Adrenal gland (tissue), 5 donors: ENCODE results near the gene ERC1.

Experiments used
- POLR2A ChIP-seq, 2 donors: fragments of 450-650 bp; IDR thresholded peaks; one replicate each; pipeline ENCODE4 v1.6.1; 2017; ENCODE audit warnings: antibody characterized with exemption in 2 of 2, mild to moderate bottlenecking in 2 of 2, moderate library complexity in 1 of 2
- TF ChIP-seq, protein P1 (sequence below), 6 experiments: fragments of 450-650 bp in 4 of 6; fragments of 200-600 bp in 2 of 6; sonication (generic) in 1 of 6; IDR thresholded peaks; 1 replicate in 5 of 6; 2 replicates in 1 of 6; pipeline versions ENCODE4 v1.5.1 to v1.8.0; 2016 to 2021; ENCODE audit warnings: antibody characterized with exemption in 6 of 6, mild to moderate bottlenecking in 2 of 6, moderate library complexity in 1 of 6
- donor health status: DM: no; HTN: no; CAD: no.

- TF ChIP-seq, protein P1, sequence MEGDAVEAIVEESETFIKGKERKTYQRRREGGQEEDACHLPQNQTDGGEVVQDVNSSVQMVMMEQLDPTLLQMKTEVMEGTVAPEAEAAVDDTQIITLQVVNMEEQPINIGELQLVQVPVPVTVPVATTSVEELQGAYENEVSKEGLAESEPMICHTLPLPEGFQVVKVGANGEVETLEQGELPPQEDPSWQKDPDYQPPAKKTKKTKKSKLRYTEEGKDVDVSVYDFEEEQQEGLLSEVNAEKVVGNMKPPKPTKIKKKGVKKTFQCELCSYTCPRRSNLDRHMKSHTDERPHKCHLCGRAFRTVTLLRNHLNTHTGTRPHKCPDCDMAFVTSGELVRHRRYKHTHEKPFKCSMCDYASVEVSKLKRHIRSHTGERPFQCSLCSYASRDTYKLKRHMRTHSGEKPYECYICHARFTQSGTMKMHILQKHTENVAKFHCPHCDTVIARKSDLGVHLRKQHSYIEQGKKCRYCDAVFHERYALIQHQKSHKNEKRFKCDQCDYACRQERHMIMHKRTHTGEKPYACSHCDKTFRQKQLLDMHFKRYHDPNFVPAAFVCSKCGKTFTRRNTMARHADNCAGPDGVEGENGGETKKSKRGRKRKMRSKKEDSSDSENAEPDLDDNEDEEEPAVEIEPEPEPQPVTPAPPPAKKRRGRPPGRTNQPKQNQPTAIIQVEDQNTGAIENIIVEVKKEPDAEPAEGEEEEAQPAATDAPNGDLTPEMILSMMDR (IDR thresholded peaks at IDR 0.05): no peak
- TF ChIP-seq POLR2A (IDR thresholded peaks at IDR 0.05): no peak
Observed at GRCh38 chr12:989051-989450, 2.0 kb upstream of the ERC1 start.
